GM18526 (cell line): ENCODE results near the gene CFAP97D2.

Experiments
- POLR2A ChIP-seq: IDR thresholded peaks from 3 replicates; pipeline ENCODE4 v1.6.1; 2011; ENCODE audit not compliant: insufficient read length; ENCODE audit errors: extremely low read depth

CFAP97D2 gene

GRCh38 chr13:114166381-114167131 is 12.5 kb upstream of the CFAP97D2 start:
- TF ChIP-seq POLR2A, result no peak

DNA sequence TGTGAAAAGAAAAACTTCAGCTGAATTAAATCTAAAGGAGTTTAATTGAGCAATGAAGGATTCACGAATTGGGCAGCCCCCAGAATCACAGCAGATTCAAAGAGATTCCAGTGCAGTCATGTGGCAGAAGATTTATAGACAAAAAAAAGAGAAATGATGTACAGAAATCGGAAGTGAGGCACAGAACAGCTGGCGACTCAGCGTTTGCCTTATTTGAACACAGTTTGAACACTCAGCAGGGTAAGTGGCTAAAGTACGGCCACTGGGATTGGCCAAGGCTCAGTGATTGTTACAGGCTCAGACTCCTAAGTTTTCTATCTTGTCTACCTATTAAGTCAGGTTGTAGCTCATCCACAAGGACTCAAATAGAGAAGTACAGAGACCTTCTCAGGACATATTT is 11.6 kb upstream of the CFAP97D2 start:
- no peak for TF ChIP-seq POLR2A

DNA sequence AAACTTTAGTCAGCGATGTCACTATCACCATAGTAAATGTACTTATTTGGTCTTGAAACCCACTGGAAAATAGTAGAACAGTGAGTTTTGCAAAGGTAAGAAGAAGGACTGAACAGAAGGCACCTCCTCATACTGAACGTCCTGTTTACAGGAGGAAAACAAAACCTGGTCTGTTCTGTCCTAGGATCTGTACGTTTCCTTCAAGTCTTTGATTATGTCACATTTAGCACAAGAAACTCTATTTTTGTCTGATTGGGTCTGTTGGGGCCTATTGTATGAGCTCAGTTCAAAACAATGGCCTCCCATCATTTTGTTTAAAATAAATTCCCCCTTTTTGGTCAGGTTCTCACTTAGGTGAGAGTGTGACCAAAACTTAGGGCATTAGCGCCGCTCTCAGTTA is 11.2 kb upstream of the CFAP97D2 start:
- no peak for TF ChIP-seq POLR2A

DNA sequence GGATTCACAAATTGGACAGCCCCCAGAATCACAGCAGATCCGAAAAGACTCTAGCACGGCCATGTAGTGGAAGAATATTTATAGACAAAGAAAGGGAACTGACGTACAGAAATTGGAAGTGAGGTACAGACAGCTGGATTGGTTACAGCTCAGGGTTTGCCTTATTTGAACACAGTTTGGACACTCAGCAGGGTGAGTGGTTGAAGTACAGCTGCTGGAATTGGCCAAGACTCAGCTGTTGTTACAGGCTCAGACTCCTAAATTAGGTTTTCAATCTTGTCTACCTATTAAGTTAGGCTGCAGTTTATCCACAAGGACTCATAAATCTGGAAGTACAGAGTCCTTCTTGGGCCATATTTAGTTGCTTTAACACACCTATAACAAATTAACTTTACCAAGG is 5.8 kb upstream of the CFAP97D2 start:
- no peak for TF ChIP-seq POLR2A

GRCh38 chr13:114173745-114174144 is 5.3 kb upstream of the CFAP97D2 start:
- TF ChIP-seq POLR2A, result no peak

GRCh38 chr13:114174529-114174961 is 4.5 kb upstream of the CFAP97D2 start:
- no peak for TF ChIP-seq POLR2A

GRCh38 chr13:114177245-114178010 is 1.6 kb upstream of the CFAP97D2 start:
- TF ChIP-seq POLR2A, result no peak

DNA sequence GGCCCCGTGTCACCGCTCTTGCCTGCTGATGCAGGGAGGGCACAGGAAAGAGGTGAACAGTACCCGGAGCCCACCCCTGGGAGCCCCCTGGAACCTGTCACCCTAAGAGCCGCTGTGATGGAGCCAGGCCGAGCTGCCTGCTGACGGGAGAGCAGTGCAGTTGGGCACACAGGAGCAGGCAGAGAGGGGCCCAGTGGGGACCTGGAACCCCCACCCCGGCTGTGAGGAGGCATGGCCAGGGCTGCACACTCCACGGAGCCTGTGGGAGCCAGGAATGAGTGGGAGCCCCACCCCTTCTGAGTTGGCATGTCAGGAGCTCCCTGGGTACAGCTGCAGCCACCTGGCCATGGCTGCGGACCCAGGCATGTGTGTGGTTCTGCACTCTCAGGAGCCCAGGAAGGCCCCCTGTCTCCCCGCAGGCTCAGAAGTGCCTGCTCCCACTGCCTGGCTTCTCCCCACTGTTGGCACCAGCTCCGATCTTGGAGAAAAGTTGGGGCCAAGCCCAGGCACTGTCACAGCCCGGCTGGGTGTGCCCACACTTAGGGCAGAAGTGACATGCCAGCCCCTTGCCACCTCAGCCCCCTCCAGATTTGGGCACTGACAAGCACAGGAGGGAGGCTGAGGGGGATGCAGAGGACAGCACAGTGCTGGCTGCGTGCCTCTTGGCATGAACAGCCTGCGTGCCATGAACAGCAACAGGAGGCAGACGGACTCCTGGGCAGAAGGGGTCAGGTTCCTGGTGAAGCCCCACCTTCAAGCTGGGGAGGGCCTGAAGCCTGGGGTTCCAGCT is 6.3 kb downstream of the CFAP97D2 start:
- no peak for TF ChIP-seq POLR2A

DNA sequence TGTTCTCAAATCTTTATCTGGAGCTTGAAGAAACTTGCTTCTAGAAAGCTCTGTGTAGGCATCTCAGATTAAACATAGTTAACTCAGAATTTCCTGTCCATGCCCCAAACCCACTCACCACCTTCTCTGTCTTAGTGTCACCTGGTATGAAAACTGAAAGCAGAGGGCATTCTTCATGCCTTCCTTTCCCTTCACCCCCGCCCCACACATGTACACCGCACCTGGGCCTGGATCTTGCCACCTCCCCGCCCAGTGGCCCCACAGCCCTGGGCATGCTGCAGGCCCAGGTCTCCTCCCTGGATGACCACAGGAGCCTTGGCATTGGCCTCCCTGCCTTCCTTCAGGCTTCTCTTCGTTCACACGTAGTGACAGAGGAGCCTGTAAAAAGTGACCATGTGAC is 15.8 kb downstream of the CFAP97D2 start:
- TF ChIP-seq POLR2A, result no peak

GRCh38 chr13:114196629-114197028 is 17.6 kb downstream of the CFAP97D2 start:
- no peak for TF ChIP-seq POLR2A

DNA sequence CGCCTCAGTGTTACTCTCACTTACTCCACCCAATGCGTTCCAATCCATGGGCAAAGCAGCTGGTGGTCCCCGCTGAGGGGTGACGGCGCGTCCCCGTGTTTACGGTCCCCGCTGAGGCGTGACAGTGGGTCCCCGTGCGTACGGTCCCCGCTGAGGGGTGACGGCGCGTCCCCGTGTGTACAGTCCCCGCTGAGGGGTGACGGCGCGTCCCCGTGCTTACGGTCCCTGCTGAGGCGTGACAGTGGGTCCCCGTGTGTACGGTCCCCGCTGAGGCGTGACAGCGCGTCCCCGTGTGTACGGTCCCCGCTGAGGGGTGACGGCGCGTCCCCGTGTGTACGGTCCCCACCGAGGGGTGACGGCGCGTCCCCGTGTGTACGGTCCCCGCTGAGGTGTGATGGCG is 19.5 kb downstream of the CFAP97D2 start:
- no peak for TF ChIP-seq POLR2A

DNA sequence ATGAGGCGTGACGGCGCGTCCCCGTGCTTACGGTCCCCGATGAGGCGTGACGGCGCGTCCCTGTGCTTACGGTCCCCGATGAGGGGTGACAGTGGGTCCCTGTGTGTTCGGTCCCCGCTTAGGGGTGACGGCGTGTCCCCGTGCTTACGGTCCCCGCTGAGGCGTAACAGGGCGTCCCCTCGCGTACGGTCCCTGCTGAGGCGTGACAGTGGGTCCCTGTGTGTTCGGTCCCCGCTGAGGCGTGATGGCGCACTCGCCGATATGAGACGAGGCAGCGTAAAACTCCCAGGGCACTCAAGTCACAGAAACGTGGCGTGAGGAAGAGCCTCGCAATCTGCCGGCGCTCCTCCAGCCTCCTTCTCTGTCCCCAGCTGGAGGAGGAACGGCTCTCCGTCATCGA is 20.9 kb downstream of the CFAP97D2 start:
- TF ChIP-seq POLR2A, result no peak

- TF ChIP-seq POLR2A, result no peak
Measured at GRCh38 chr13:114200399-114200911, 21.4 kb downstream of the CFAP97D2 start.

GRCh38 chr13:114202581-114202980 is 23.5 kb downstream of the CFAP97D2 start:
- TF ChIP-seq POLR2A, result no peak

- TF ChIP-seq POLR2A, result no peak
Measured at GRCh38 chr13:114203536-114203935, 24.5 kb downstream of the CFAP97D2 start.
